NT2/D1 (cell line): ENCODE data around the gene CAPZB.

ENCODE experiments used
- SUZ12 ChIP-seq: IDR thresholded peaks from 2 replicates; pipeline ENCODE4 v1.6.1; 2011; ENCODE audit not compliant: insufficient read length, insufficient read depth; ENCODE audit errors: extremely low read depth
- YY1 ChIP-seq: IDR thresholded peaks from 2 replicates; pipeline ENCODE4 v1.6.1; 2011; ENCODE audit not compliant: insufficient read length, insufficient read depth
- ZNF274 ChIP-seq: IDR thresholded peaks from 2 replicates; pipeline ENCODE4 v1.6.1; 2011; ENCODE audit warnings: mild to moderate bottlenecking, low read depth, low read length

DNA sequence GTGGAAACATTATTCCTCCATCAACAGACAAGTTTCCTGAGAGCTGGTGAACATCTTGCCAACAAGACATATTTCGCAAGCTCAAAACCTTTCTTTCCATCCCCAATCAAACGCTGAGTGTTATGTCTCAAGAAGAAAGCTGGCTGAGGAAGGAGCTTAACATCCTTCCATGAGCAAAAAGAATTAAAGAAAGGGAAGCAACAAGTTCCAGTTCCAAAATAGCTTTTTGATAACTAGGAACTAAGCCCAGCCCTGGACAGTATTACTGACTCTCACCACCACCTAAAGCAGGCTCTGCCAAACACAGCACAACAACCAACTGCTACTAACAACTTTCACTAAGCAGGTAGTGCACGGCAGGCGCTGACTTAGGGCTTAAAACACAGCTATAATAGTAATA lies 50.2 kb downstream of the CAPZB start:
- no peak for TF ChIP-seq ZNF274
- TF ChIP-seq YY1: no peak
- no peak for TF ChIP-seq SUZ12
